Loucy (cell line): ENCODE results near the gene TNNI3K.

Experiments
- CTCF ChIP-seq: fragments of 200-600 bp; sonication (generic); conservative IDR thresholded peaks from 2 replicates; pipeline ENCODE4 v1.5.1; 2014; ENCODE audit warnings: mild to moderate bottlenecking, antibody characterized with exemption, low read length
- EZH2phosphoT487 ChIP-seq: fragments of 200-600 bp; IDR thresholded peaks from 2 replicates; pipeline ENCODE4 v1.6.1; 2018; ENCODE audit warnings: antibody characterized with exemption, mild to moderate bottlenecking, moderate library complexity, borderline replicate concordance

GRCh38 chr1:74195339-74195738, 39.8 kb upstream of the TNNI3K start:
- TF ChIP-seq CTCF (no peak), EZH2phosphoT487 (no peak)
